HCT116 (cell line): ENCODE measurements around the gene SLC22A7. TPM values are rescaled to one million over a fixed set of nuclear protein-coding genes. Genes with fewer than 3 reads are reported as not detected.

Experiments
- ATAC-seq: fragments of 200-7000 bp; cut with Tn5 transposase; 2 replicates; pipeline ENCODE4 v1.9.1; 2020; ENCODE audit warnings: mild to moderate bottlenecking, moderate library complexity
- BruUV-seq: library from RNA; stranded (reverse); fragments of 400-500 nt; replicated peaks from 2 replicates; lab custom pipeline; 2021; lab: Mats Ljungman, UMichigan
- CTCF ChIA-PET: fragments of 300-600 bp; sonication (Branson Sonifier 250); formaldehyde crosslinking; loops from one replicate; lab custom pipeline; 2021; ENCODE audit warnings: antibody characterized with exemption; lab: Charles Lee
- POLR2A ChIA-PET: fragments of 300-600, 350-600 bp; sonication (Branson Sonifier 250); formaldehyde crosslinking; loops from one replicate; lab custom pipeline; 2021; ENCODE audit warnings: antibody characterized with exemption; lab: Charles Lee
- RAD21 ChIA-PET, 2 experiments: fragments of 300-600 bp; sonication (Branson Sonifier 250); formaldehyde crosslinking; loops; one replicate each; lab custom pipeline; 2023; ENCODE audit warnings: low total read pairs in 2 of 2; ENCODE audit not compliant: uncharacterized antibody in 2 of 2, unreplicated experiment in 2 of 2, low non-redundant PET in 1 of 2; lab: Charles Lee
- DNase-seq: peaks from one replicate; pipeline ENCODE4 v3.0.0-alpha.2; 2010; ENCODE audit warnings: low read depth, low spot score
- H2AFZ ChIP-seq: fragments of 200-600 bp; shearing (Covaris generic), sonication (generic); 2 replicates; pipeline ENCODE4 v1.6.1; 2017; ENCODE audit warnings: low read depth, mixed run types, mixed read lengths, antibody characterized with exemption, low read length; ENCODE audit not compliant: poor library complexity, severe bottlenecking
- H3K27ac ChIP-seq: 2 replicates; pipeline ENCODE4 v1.5.1; 2012; ENCODE audit warnings: low read depth, low read length
- H3K27me3 ChIP-seq: fragments of 200-600 bp; sonication (generic); 2 replicates; pipeline ENCODE4 v1.6.1; 2016; ENCODE audit warnings: mixed run types, low read length, mixed read lengths; ENCODE audit not compliant: insufficient read depth
- H3K36me3 ChIP-seq, 2 experiments: fragments of 200-500 bp in 1 of 2; fragments of 200-600 bp in 1 of 2; sonication (Bioruptor generic) in 1 of 2; sonication (generic) in 1 of 2; 2 replicates each; pipeline versions ENCODE4 v1.5.1 to v1.6.1; 2014 to 2016; ENCODE audit warnings: low read length in 2 of 2, inconsistent platforms in 1 of 2, mixed read lengths in 1 of 2, mixed run types in 1 of 2; ENCODE audit not compliant: insufficient read depth in 2 of 2, control insufficient read depth in 1 of 2
- H3K4me1 ChIP-seq, 2 experiments: fragments of 200-600 bp in 1 of 2; sonication (generic) in 1 of 2; 2 replicates each; pipeline versions ENCODE4 v1.5.1 to v1.6.1; 2012 to 2017; ENCODE audit warnings: low read length in 2 of 2, inconsistent platforms in 1 of 2, mild to moderate bottlenecking in 1 of 2, mixed read lengths in 1 of 2, mixed run types in 1 of 2, moderate library complexity in 1 of 2; ENCODE audit not compliant: insufficient read depth in 2 of 2, control insufficient read depth in 1 of 2
- H3K4me2 ChIP-seq: fragments of 200-600 bp; sonication (generic); 2 replicates; pipeline ENCODE4 v1.6.1; 2017; ENCODE audit warnings: mixed run types, low read length, mixed read lengths
- H3K4me3 ChIP-seq, 2 experiments: fragments of 200-600 bp in 1 of 2; sonication (generic) in 1 of 2; replicated peaks in 1 of 2; 2 replicates each; pipeline ENCODE4 v1.5.1; 2011 to 2016; ENCODE audit warnings: low read length in 2 of 2, control low read depth in 1 of 2, low read depth in 1 of 2, mild to moderate bottlenecking in 1 of 2, mixed read lengths in 1 of 2, mixed run types in 1 of 2
- H3K79me2 ChIP-seq: fragments of 200-600 bp; sonication (generic); 2 replicates; pipeline ENCODE4 v1.6.1; 2017; ENCODE audit warnings: mild to moderate bottlenecking, mixed run types, low read length, moderate library complexity, mixed read lengths; ENCODE audit not compliant: insufficient read depth
- H3K9ac ChIP-seq: fragments of 200-600 bp; sonication (generic); 2 replicates; pipeline ENCODE4 v1.6.1; 2016; ENCODE audit warnings: low read length, mixed read lengths
- H3K9me2 ChIP-seq: fragments of 200-600 bp; sonication (generic), shearing (Covaris generic); 2 replicates; pipeline ENCODE4 v1.6.1; 2017; ENCODE audit warnings: mixed run types, mild to moderate bottlenecking, moderate library complexity; ENCODE audit not compliant: insufficient read depth
- H3K9me3 ChIP-seq, 2 experiments: fragments of 200-500 bp in 1 of 2; fragments of 200-600 bp in 1 of 2; sonication (Bioruptor generic) in 1 of 2; sonication (generic) in 1 of 2; 2 replicates each; pipeline ENCODE4 v1.6.1; 2014 to 2017; ENCODE audit warnings: low read length in 2 of 2, mixed read lengths in 2 of 2, inconsistent platforms in 1 of 2, low read depth in 1 of 2, mild to moderate bottlenecking in 1 of 2, mixed run types in 1 of 2, moderate library complexity in 1 of 2; ENCODE audit not compliant: control insufficient read depth in 1 of 2, insufficient read depth in 1 of 2
- H4K20me1 ChIP-seq: fragments of 200-600 bp; sonication (generic), shearing (Covaris generic); 2 replicates; pipeline ENCODE4 v1.6.1; 2017; ENCODE audit warnings: mixed run types, mild to moderate bottlenecking, moderate library complexity; ENCODE audit not compliant: insufficient read depth
- CEBPB ChIP-seq: IDR thresholded peaks from 2 replicates; pipeline ENCODE4 v1.6.1; 2012; ENCODE audit warnings: low read depth
- CTCF ChIP-seq, 3 experiments: fragments of 200-600 bp in 1 of 3; sonication (generic) in 1 of 3; IDR thresholded peaks in 2 of 3; conservative IDR thresholded peaks in 1 of 3; 2 replicates each; pipeline ENCODE4 v1.5.1; 2012 to 2017; ENCODE audit warnings: low read depth in 2 of 3, low read length in 2 of 3, antibody characterized with exemption in 1 of 3, borderline replicate concordance in 1 of 3, control low read depth in 1 of 3, mild to moderate bottlenecking in 1 of 3, mixed read lengths in 1 of 3, mixed run types in 1 of 3, moderate library complexity in 1 of 3; ENCODE audit not compliant: insufficient read depth in 1 of 3
- EGR1 ChIP-seq: IDR thresholded peaks from 2 replicates; pipeline ENCODE4 v1.6.1; 2012; ENCODE audit warnings: low read depth
- ELF1 ChIP-seq: IDR thresholded peaks from 2 replicates; pipeline ENCODE4 v1.6.1; 2012; ENCODE audit warnings: low read depth, borderline replicate concordance
- EZH2phosphoT487 ChIP-seq: fragments of 200-600 bp; IDR thresholded peaks from 2 replicates; pipeline ENCODE4 v1.6.1; 2018; ENCODE audit warnings: antibody characterized with exemption, borderline replicate concordance
- FOSL1 ChIP-seq: IDR thresholded peaks from 2 replicates; pipeline ENCODE4 v1.6.1; 2012; ENCODE audit warnings: low read depth
- JUND ChIP-seq: IDR thresholded peaks from 2 replicates; pipeline ENCODE4 v1.6.1; 2012
- MAX ChIP-seq: IDR thresholded peaks from 2 replicates; pipeline ENCODE4 v1.6.1; 2012
- POLR2A ChIP-seq: IDR thresholded peaks from 2 replicates; pipeline ENCODE4 v1.7.0; 2011; ENCODE audit warnings: borderline replicate concordance; ENCODE audit not compliant: insufficient read depth, insufficient read length; ENCODE audit errors: extremely low read depth
- POLR2AphosphoS5 ChIP-seq: IDR thresholded peaks from 2 replicates; pipeline ENCODE4 v1.6.1; 2011; ENCODE audit warnings: mild to moderate bottlenecking, low read depth, low read length, moderate library complexity
- RAD21 ChIP-seq: IDR thresholded peaks from 2 replicates; pipeline ENCODE4 v1.6.1; 2012; ENCODE audit warnings: low read depth, mild to moderate bottlenecking
- SIN3A ChIP-seq: IDR thresholded peaks from 2 replicates; pipeline ENCODE4 v1.6.1; 2012; ENCODE audit warnings: low read depth
- SP1 ChIP-seq: IDR thresholded peaks from 2 replicates; pipeline ENCODE4 v1.6.1; 2012; ENCODE audit warnings: low read depth
- SRF ChIP-seq: IDR thresholded peaks from 2 replicates; pipeline ENCODE4 v1.6.1; 2012; ENCODE audit warnings: low read depth
- TCF7L2 ChIP-seq: IDR thresholded peaks from 2 replicates; pipeline ENCODE4 v1.7.0; 2011; ENCODE audit warnings: borderline replicate concordance, inconsistent platforms; ENCODE audit not compliant: insufficient read depth, insufficient read length; ENCODE audit errors: extremely low read depth
- ZBTB33 ChIP-seq: IDR thresholded peaks from 2 replicates; pipeline ENCODE4 v1.6.1; 2011; ENCODE audit warnings: mild to moderate bottlenecking, low read length, moderate library complexity; ENCODE audit not compliant: insufficient replicate concordance; ENCODE audit errors: extremely low read depth
- ZFX ChIP-seq: fragments of 450-650 bp; IDR thresholded peaks from 2 replicates; pipeline ENCODE4 v1.6.1; 2017
- intact Hi-C: fragments of 100-400 bp; cut with micrococcal nuclease; formaldehyde crosslinking; loops from 2 replicates; pipeline ENCODE4 v1.10.0; 2022
- total RNA-seq: library from RNA; stranded (reverse); gene quantifications from one replicate; pipeline ENCODE4 v1.2.1, GENCODE V29; 2021; ENCODE audit not compliant: unreplicated experiment

The SLC22A7 gene
- total RNA-seq, 1 experiment from 2014 or later: not detected

- no peaks in the 10 kb centered on the region for H3K27me3 ChIP-seq
Observed at GRCh38 chr6:43274916-43275597, 23.0 kb upstream of the SLC22A7 start.

More at GRCh38 chr6:43274916-43275597, 23.0 kb upstream of the SLC22A7 start:
- H3K4me3 ChIP-seq: no peak overlapping the region
- TF ChIP-seq ZFX: no peak
- no peak for TF ChIP-seq CEBPB
- no peak for TF ChIP-seq TCF7L2
- TF ChIP-seq ELF1: no peak
- TF ChIP-seq RAD21: no peak
- no peak for TF ChIP-seq POLR2A
- TF ChIP-seq EGR1: no peak
- no peak for TF ChIP-seq MAX
- no peak for TF ChIP-seq FOSL1
- no peak for TF ChIP-seq SIN3A
- TF ChIP-seq SP1: no peak
- TF ChIP-seq SRF: no peak
- TF ChIP-seq POLR2AphosphoS5: no peak
- no peak for TF ChIP-seq JUND
- no peak for TF ChIP-seq ZBTB33
- no peak for TF ChIP-seq CTCF (IDR thresholded peaks at IDR 0.05 in 2 of 3, conservative IDR thresholded peaks at IDR 0.05 in 1 of 3; ENCODE audit: borderline replicate concordance in 1 of 3, insufficient read depth in 1 of 3, low read depth in 2 of 3, low read length in 2 of 3)
- TF ChIP-seq EZH2phosphoT487: no peak
- RAD21 ChIA-PET: no interaction called here
- no TSS peak for BruUV-seq
- H3K27ac ChIP-seq: no peak overlapping the region
- H3K79me2 ChIP-seq: no peaks in the 10 kb centered on the region
- no peaks in the 10 kb centered on the region for H3K36me3 ChIP-seq
- H3K4me1 ChIP-seq: peaks cover 0 to 12% of the 10 kb centered on the region in 2 experiments; a peak in 2 of 4 replicates
- ATAC-seq (no peak), DNase-seq (no peak)
- no peaks in the 10 kb centered on the region for H3K9me2 ChIP-seq
- intact Hi-C loops: no loop called here
- H4K20me1 ChIP-seq: no peaks in the 10 kb centered on the region
- no peak overlapping the region for H2AFZ ChIP-seq
- no peak overlapping the region for H3K9ac ChIP-seq
- H3K4me2 ChIP-seq: no peak overlapping the region
- CTCF ChIA-PET: no interaction called here
- POLR2A ChIA-PET: no interaction called here
- no peaks in the 10 kb centered on the region for H3K9me3 ChIP-seq
